Neural cell (in vitro differentiated cells): ENCODE results near the gene ATG2A. TPM values are rescaled to one million over a fixed set of nuclear protein-coding genes. Genes with fewer than 3 reads are reported as not detected.

Source experiments
- H2AFZ ChIP-seq: fragments of 200-600, 300-800 bp; sonication (generic), shearing (Covaris generic); 2 replicates; pipeline ENCODE4 v1.6.0; 2014; ENCODE audit warnings: low read depth, mild to moderate bottlenecking, antibody characterized with exemption, low read length, moderate library complexity
- H3F3A ChIP-seq: fragments of 200-600 bp; shearing (Covaris generic); 2 replicates; pipeline ENCODE4 v1.6.1; 2016; ENCODE audit warnings: mild to moderate bottlenecking, moderate library complexity, mixed read lengths, antibody characterized with exemption, low read length; ENCODE audit not compliant: insufficient read depth, poor library complexity, severe bottlenecking
- H3K27ac ChIP-seq: fragments of 200-600, 300-800 bp; sonication (generic), shearing (Covaris generic); 2 replicates; pipeline ENCODE4 v1.5.1; 2014; ENCODE audit warnings: mild to moderate bottlenecking, low read length, moderate library complexity
- H3K27me3 ChIP-seq: fragments of 300-800, 200-600 bp; sonication (generic), shearing (Covaris generic); 2 replicates; pipeline ENCODE4 v1.6.0; 2014; ENCODE audit warnings: mild to moderate bottlenecking, low read depth, low read length, moderate library complexity; ENCODE audit not compliant: insufficient read depth
- H3K36me3 ChIP-seq: fragments of 300-800, 200-600 bp; sonication (generic), shearing (Covaris generic); 2 replicates; pipeline ENCODE4 v1.5.1; 2014; ENCODE audit warnings: mild to moderate bottlenecking, antibody characterized with exemption, low read length, moderate library complexity; ENCODE audit not compliant: insufficient read depth
- H3K4me2 ChIP-seq: fragments of 300-800, 200-600 bp; sonication (generic), shearing (Covaris generic); 2 replicates; pipeline ENCODE4 v1.6.0; 2014; ENCODE audit warnings: mild to moderate bottlenecking, low read length
- H3K4me3 ChIP-seq: fragments of 300-800, 200-600 bp; sonication (generic), shearing (Covaris generic); 2 replicates; pipeline ENCODE4 v1.5.1; 2014; ENCODE audit warnings: mild to moderate bottlenecking, low read length, moderate library complexity
- H3K79me2 ChIP-seq: fragments of 200-600 bp; shearing (Covaris generic); replicated peaks from 2 replicates; pipeline ENCODE4 v1.6.0; 2014; ENCODE audit warnings: mild to moderate bottlenecking, low read length, moderate library complexity; ENCODE audit not compliant: insufficient read depth
- H3K9ac ChIP-seq: fragments of 300-800, 200-600 bp; sonication (generic), shearing (Covaris generic); 2 replicates; pipeline ENCODE4 v1.6.1; 2016; ENCODE audit warnings: mild to moderate bottlenecking, low read length, mixed read lengths
- H3K9me2 ChIP-seq: fragments of 200-600 bp; shearing (Covaris generic); 2 replicates; pipeline ENCODE4 v1.6.1; 2016; ENCODE audit warnings: mild to moderate bottlenecking, low read length, mixed read lengths; ENCODE audit not compliant: insufficient read depth
- H3K9me3 ChIP-seq: fragments of 200-600, 300-800 bp; sonication (generic), shearing (Covaris generic); 2 replicates; pipeline ENCODE4 v1.6.1; 2016; ENCODE audit warnings: mild to moderate bottlenecking, mixed run types, low read length, moderate library complexity, mixed read lengths
- H4K20me1 ChIP-seq: fragments of 200-600 bp; shearing (Covaris generic); 2 replicates; pipeline ENCODE4 v1.6.1; 2016; ENCODE audit warnings: mild to moderate bottlenecking, mixed run types; ENCODE audit not compliant: insufficient read depth
- EP300 ChIP-seq: fragments of 450-650 bp; conservative IDR thresholded peaks from 2 replicates; pipeline ENCODE4 v1.6.1; 2014; ENCODE audit warnings: antibody characterized with exemption, mild to moderate bottlenecking, moderate library complexity; ENCODE audit not compliant: poor library complexity, severe bottlenecking
- EZH2 ChIP-seq: fragments of 200-600, 300-800 bp; shearing (Covaris generic), sonication (generic); IDR thresholded peaks from 2 replicates; pipeline ENCODE4 v1.6.1; 2014; ENCODE audit warnings: antibody characterized with exemption, low read length, borderline replicate concordance, mild to moderate bottlenecking; ENCODE audit not compliant: insufficient read depth, poor library complexity, severe bottlenecking
- MXI1 ChIP-seq: fragments of 450-650 bp; conservative IDR thresholded peaks from 2 replicates; pipeline ENCODE4 v1.6.1; 2014; ENCODE audit warnings: antibody characterized with exemption, mild to moderate bottlenecking; ENCODE audit not compliant: poor library complexity, severe bottlenecking
- POLR2AphosphoS5 ChIP-seq: IDR thresholded peaks from 2 replicates; pipeline ENCODE4 v1.6.1; 2012
- RAD21 ChIP-seq: fragments of 450-650 bp; conservative IDR thresholded peaks from 2 replicates; pipeline ENCODE4 v1.6.1; 2014; ENCODE audit warnings: antibody characterized with exemption, mild to moderate bottlenecking, moderate library complexity
- REST ChIP-seq: IDR thresholded peaks from 2 replicates; pipeline ENCODE4 v1.6.1; 2012; ENCODE audit warnings: borderline replicate concordance
- SMC3 ChIP-seq: fragments of 450-650 bp; conservative IDR thresholded peaks from 2 replicates; pipeline ENCODE4 v1.6.1; 2014; ENCODE audit warnings: antibody characterized with exemption, mild to moderate bottlenecking, moderate library complexity; ENCODE audit not compliant: poor library complexity
- TAF1 ChIP-seq: IDR thresholded peaks from 2 replicates; pipeline ENCODE4 v1.6.1; 2012; ENCODE audit warnings: low read depth
- polyA plus RNA-seq: library from polyadenylated mRNA; depleted of rRNA; stranded (reverse); fragments of >200 nt; gene quantifications from 2 replicates; pipeline ENCODE4 v1.2.3, GENCODE V29; 2014
- TF ChIP-seq, protein P1 (sequence below): fragments of 450-650 bp; IDR thresholded peaks from 2 replicates; pipeline ENCODE4 v1.5.1; 2014; ENCODE audit warnings: antibody characterized with exemption, mild to moderate bottlenecking, moderate library complexity; ENCODE audit not compliant: poor library complexity, severe bottlenecking

Gene ATG2A
- polyA plus RNA-seq, 1 donor from 2014 or later = 7.5 TPM

- Histone ChIP-seq H3K27ac (no peak overlapping the region), H4K20me1 (no peaks in the 10 kb centered on the region), H3K27me3 (no peaks in the 10 kb centered on the region), H2AFZ (no peak overlapping the region), H3K9me3 (no peaks in the 10 kb centered on the region), H3K4me3 (no peak overlapping the region), H3F3A (no peaks in the 10 kb centered on the region), H3K36me3 (no peaks in the 10 kb centered on the region), H3K9ac (no peak overlapping the region), H3K9me2 (no peaks in the 10 kb centered on the region), H3K4me2 (no peak overlapping the region), H3K79me2 (no peaks in the 10 kb centered on the region)
- TF ChIP-seq SMC3 = no peak
- no peak for TF ChIP-seq MXI1
- no peak for TF ChIP-seq EP300
- TF ChIP-seq, protein P1, sequence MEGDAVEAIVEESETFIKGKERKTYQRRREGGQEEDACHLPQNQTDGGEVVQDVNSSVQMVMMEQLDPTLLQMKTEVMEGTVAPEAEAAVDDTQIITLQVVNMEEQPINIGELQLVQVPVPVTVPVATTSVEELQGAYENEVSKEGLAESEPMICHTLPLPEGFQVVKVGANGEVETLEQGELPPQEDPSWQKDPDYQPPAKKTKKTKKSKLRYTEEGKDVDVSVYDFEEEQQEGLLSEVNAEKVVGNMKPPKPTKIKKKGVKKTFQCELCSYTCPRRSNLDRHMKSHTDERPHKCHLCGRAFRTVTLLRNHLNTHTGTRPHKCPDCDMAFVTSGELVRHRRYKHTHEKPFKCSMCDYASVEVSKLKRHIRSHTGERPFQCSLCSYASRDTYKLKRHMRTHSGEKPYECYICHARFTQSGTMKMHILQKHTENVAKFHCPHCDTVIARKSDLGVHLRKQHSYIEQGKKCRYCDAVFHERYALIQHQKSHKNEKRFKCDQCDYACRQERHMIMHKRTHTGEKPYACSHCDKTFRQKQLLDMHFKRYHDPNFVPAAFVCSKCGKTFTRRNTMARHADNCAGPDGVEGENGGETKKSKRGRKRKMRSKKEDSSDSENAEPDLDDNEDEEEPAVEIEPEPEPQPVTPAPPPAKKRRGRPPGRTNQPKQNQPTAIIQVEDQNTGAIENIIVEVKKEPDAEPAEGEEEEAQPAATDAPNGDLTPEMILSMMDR = no peak
- TF ChIP-seq POLR2AphosphoS5 = no peak
- TF ChIP-seq REST = no peak
These were observed 6.4 kb downstream of the ATG2A start for GRCh38 chr11:64910451-64911093.

- H3K27me3 ChIP-seq = no peaks in the 10 kb centered on the region
- no peak overlapping the region for H3K4me2 ChIP-seq
- no peak overlapping the region for H3K27ac ChIP-seq
- no peaks in the 10 kb centered on the region for H3K9me2 ChIP-seq
- no peaks in the 10 kb centered on the region for H3K36me3 ChIP-seq
- no peaks in the 10 kb centered on the region for H3K79me2 ChIP-seq
- no peak overlapping the region for H2AFZ ChIP-seq
- H4K20me1 ChIP-seq = no peaks in the 10 kb centered on the region
- no peak overlapping the region for H3K9ac ChIP-seq
- TF ChIP-seq EZH2 (no peak), MXI1 (no peak), POLR2AphosphoS5 (no peak), EP300 (no peak), TAF1 (no peak), RAD21 (no peak), SMC3 (no peak), REST (no peak)
- TF ChIP-seq, protein P1 = no peak
- no peaks in the 10 kb centered on the region for H3K9me3 ChIP-seq
- H3K4me3 ChIP-seq = no peak overlapping the region
- H3F3A ChIP-seq = no peaks in the 10 kb centered on the region
These were observed 7.2 kb downstream of the ATG2A start for GRCh38 chr11:64909653-64910343.
